ENCODE measurements around the gene LTBP1.
"Not testable (repeated sequence)": the region's sequence is repeated elsewhere in the genome, so short reads cannot be mapped to it uniquely, and the experiment has no call there.

Gene LTBP1

GRCh38 chr2:32965523-32966171 lies 18.9 kb downstream of the LTBP1 start:
- peaks cover 23% of the 10 kb centered on the region for H3K4me1 ChIP-seq (ENCODE audit: low read depth, poor library complexity, severe bottlenecking)
- no peak overlapping the region for H3K27ac ChIP-seq
- no peak overlapping the region for H3K4me3 ChIP-seq (IDR thresholded peaks at IDR 0.05; ENCODE audit: insufficient read depth, low read depth, low read length)
- H3K4me2 ChIP-seq: no peak overlapping the region; the same call in 1 of the 2 replicates
- H3K9ac ChIP-seq: no peak overlapping the region
- H3K27me3 ChIP-seq (ENCODE audit: insufficient read depth, low read depth): no peaks in the 10 kb centered on the region
- H4K20me1 ChIP-seq (ENCODE audit: insufficient read depth): no peaks in the 10 kb centered on the region; the same call in 1 of the 2 replicates
- H3K36me3 ChIP-seq (ENCODE audit: insufficient read depth): no peaks in the 10 kb centered on the region
- no peak overlapping the region for H2AFZ ChIP-seq (ENCODE audit: low read depth)
- H3K79me2 ChIP-seq (ENCODE audit: insufficient read depth, low read depth): no peaks in the 10 kb centered on the region
- TF ChIP-seq CTCF (conservative IDR thresholded peaks at IDR 0.05; ENCODE audit: low read depth, low read length): no peak

- no peak for TF ChIP-seq CTCF (conservative IDR thresholded peaks at IDR 0.05; ENCODE audit: low read depth, low read length)
- no peak overlapping the region for H3K4me3 ChIP-seq (IDR thresholded peaks at IDR 0.05; ENCODE audit: insufficient read depth, low read depth, low read length)
Measured at GRCh38 chr2:32969444-32970162, 22.9 kb downstream of the LTBP1 start.

GRCh38 chr2:32973772-32974171 lies 27.0 kb downstream of the LTBP1 start:
- not testable (repeated sequence) for H3K9ac ChIP-seq; H3K27ac ChIP-seq; H3K4me2 ChIP-seq; H3K4me1 ChIP-seq (ENCODE audit: low read depth, poor library complexity, severe bottlenecking); H3K4me3 ChIP-seq (IDR thresholded peaks at IDR 0.05; ENCODE audit: insufficient read depth, low read depth, low read length); H3K27me3 ChIP-seq (ENCODE audit: insufficient read depth, low read depth); H3K36me3 ChIP-seq (ENCODE audit: insufficient read depth); H3K79me2 ChIP-seq (ENCODE audit: insufficient read depth, low read depth); H4K20me1 ChIP-seq (ENCODE audit: insufficient read depth); H2AFZ ChIP-seq (ENCODE audit: low read depth)

More at GRCh38 chr2:32969444-32970162, 22.9 kb downstream of the LTBP1 start:
- H3K27me3 ChIP-seq (ENCODE audit: insufficient read depth, low read depth): no peaks in the 10 kb centered on the region
- H3K4me2 ChIP-seq: no peak overlapping the region
- H3K79me2 ChIP-seq (ENCODE audit: insufficient read depth, low read depth): no peaks in the 10 kb centered on the region
- H3K9ac ChIP-seq: no peak overlapping the region
- peaks cover 24% of the 10 kb centered on the region for H3K4me1 ChIP-seq (ENCODE audit: low read depth, poor library complexity, severe bottlenecking)
- no peaks in the 10 kb centered on the region for H3K36me3 ChIP-seq (ENCODE audit: insufficient read depth)
- H2AFZ ChIP-seq (ENCODE audit: low read depth): no peak overlapping the region
- no peaks in the 10 kb centered on the region for H4K20me1 ChIP-seq (ENCODE audit: insufficient read depth)
- no peak overlapping the region for H3K27ac ChIP-seq

GRCh38 chr2:32976409-32977063 lies 29.8 kb downstream of the LTBP1 start:
- Histone ChIP-seq H3K27ac (no peak overlapping the region), H3K4me3 (IDR thresholded peaks at IDR 0.05; ENCODE audit: insufficient read depth, low read depth, low read length) (no peak overlapping the region), H3K79me2 (ENCODE audit: insufficient read depth, low read depth) (no peaks in the 10 kb centered on the region), H2AFZ (ENCODE audit: low read depth) (no peak overlapping the region), H4K20me1 (ENCODE audit: insufficient read depth) (no peaks in the 10 kb centered on the region), H3K36me3 (ENCODE audit: insufficient read depth) (no peaks in the 10 kb centered on the region), H3K4me2 (no peak overlapping the region), H3K9ac (no peak overlapping the region), H3K4me1 (ENCODE audit: low read depth, poor library complexity, severe bottlenecking) (peaks cover 2% of the 10 kb centered on the region), H3K27me3 (ENCODE audit: insufficient read depth, low read depth) (no peaks in the 10 kb centered on the region)
- TF ChIP-seq CTCF (conservative IDR thresholded peaks at IDR 0.05; ENCODE audit: low read depth, low read length): no peak

Measured in KMS-11 (cell line).